Breast epithelium (tissue), 3 donors: ENCODE results near the gene MBD3L3.
"Not testable (repeated sequence)": the region's sequence is repeated elsewhere in the genome, so short reads cannot be mapped to it uniquely, and the experiment has no call there.

Source experiments
- CTCF ChIP-seq, 3 donors: fragments of 450-650 bp; IDR thresholded peaks; one replicate each; pipeline ENCODE4 v1.5.1; 2016 to 2017; ENCODE audit warnings: antibody characterized with exemption in 3 of 3, mild to moderate bottlenecking in 3 of 3, moderate library complexity in 3 of 3
- POLR2AphosphoS5 ChIP-seq, 3 donors: sonication (generic); formaldehyde crosslinking; IDR thresholded peaks; one replicate each; pipeline ENCODE4 v1.6.1; 2017; ENCODE audit warnings: antibody characterized with exemption in 3 of 3

- not testable (repeated sequence) for TF ChIP-seq CTCF, POLR2AphosphoS5 (IDR thresholded peaks at IDR 0.05)
Measured at GRCh38 chr19:7021331-7021730, 37.1 kb downstream of the MBD3L3 start, which contains the start of gene MBD3L2B.
